GM21515 (cell line): ENCODE measurements around the gene OXT.

Source experiments
- ATAC-seq: cut with Tn5 transposase; IDR thresholded peaks from one replicate; pipeline ENCODE4 v1.9.1; 2021; ENCODE audit not compliant: unreplicated experiment

The OXT gene

DNA sequence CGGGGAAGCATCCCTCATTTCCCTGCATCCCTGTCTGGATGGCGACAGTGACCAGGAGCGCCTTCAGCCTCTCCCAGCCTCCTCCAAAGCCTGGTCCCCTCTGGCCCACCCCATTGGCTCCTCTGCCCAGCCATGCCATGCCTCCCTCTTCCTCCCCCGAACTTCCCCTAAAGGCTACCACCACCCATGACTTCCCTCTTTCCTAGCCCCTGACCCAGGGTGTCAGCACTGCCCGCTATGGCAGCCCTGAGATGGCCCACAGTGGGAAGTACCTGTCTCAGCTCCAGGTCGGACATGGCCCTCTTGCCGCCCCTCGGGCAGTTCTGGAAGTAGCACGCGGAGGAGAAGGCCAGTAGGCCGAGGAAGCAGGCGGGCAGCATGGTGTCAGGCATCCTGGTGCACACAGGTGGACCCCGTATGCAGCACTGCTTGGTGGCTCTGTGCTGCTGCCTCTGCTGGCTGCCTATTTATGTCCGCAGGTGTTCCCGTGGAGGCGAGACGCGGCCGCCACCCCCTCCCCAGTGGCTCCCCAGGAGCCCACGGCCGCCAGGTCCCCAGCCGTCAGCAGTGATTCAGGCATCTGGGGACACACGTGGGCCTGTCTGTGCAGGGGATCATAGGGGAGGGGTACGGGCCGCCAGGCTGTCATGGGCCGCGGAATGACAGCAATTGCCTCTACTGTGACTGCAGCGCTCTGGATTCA lies 13.0 kb downstream of the OXT start, which contains the start of gene AVP:
Gene AVP (minus strand): TSS at position 442 of the 703 bp plus-strand sequence. CDS start 50 bp downstream, at position 392.
- ATAC-seq, result no peak

DNA sequence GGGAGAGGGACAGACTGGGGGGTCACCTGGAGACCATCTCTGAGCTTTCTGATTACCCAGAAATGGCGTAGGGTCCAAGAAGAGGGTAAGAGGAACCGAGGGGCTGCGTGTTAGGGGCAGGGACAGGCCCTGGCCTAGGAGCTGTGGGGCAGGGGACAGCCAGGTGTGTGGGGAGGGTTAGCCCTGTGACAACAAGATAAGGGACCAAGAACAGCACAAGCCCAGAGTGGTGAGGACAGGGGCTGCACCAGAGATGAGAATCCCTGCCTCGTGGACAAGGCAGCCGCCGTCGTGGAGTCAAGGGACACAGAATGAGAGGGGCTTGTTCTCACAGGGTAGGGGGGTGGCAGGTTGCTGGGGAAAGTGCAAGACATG lies 13.6 kb downstream of the OXT start:
- ATAC-seq, result no peak

DNA sequence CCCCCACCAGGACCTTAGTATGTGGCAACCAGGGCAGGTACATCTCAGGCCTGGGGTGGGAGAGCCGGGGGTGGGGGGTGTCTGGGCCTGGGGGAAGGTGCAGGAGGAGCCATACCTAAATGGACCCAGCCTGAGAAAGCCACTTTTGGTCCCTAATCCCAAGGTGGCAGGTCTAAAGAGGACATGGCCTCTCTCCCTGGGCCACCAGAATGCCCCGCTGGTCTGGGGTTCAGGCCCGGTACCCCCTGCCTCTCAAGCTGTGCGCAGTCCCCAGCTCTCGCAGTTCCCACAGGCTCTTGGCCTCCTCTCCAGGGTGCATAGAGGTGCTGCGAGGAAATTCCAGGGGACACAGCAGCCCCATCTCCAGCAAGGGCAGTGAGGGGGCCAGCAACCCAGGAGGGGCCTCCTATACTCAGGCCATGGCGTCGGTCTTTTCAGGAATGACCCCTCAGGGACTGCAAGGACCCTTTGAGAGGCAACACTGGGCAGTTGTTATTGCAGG lies 14.2 kb downstream of the OXT start:
- ATAC-seq, result no peak

DNA sequence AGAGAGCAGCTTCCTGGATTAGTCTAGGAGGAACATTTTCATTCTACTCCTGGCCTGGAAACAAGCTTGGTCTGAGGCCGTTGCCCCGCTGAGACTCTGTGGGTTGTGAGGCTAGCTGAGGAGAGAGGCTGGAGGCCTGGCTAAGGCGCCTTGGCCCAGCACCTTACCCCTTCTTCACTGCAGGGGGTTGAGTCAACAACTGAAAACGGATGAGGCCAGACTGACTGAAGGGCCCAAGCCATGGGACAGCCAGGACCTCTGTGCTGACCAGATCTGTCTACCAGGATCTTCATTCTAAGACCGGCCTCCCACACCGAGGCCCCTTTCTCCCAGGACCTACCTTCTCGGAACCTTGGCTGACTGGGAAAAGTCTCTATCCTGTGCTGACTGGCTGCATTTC lies 16.6 kb downstream of the OXT start:
- no peak for ATAC-seq

DNA sequence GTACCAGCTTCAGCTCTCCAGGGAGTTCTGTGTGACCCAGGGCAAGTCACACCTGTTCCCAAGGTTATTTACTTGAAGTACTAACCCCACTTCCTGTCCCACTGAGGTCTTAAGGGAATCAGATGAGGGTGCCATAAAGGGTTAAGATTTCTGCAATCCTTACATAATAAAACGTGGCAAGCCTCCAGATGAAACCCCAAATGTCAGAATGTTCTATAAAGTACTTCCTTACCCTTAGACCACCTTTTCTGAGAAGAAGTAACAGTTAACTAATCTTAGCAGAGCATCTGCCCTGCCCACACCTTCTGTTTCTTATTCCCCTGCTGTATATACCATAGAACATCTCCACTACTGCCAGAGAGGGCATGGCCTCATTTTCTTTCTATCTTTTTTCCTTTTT lies 19.1 kb downstream of the OXT start:
- no peak for ATAC-seq

DNA sequence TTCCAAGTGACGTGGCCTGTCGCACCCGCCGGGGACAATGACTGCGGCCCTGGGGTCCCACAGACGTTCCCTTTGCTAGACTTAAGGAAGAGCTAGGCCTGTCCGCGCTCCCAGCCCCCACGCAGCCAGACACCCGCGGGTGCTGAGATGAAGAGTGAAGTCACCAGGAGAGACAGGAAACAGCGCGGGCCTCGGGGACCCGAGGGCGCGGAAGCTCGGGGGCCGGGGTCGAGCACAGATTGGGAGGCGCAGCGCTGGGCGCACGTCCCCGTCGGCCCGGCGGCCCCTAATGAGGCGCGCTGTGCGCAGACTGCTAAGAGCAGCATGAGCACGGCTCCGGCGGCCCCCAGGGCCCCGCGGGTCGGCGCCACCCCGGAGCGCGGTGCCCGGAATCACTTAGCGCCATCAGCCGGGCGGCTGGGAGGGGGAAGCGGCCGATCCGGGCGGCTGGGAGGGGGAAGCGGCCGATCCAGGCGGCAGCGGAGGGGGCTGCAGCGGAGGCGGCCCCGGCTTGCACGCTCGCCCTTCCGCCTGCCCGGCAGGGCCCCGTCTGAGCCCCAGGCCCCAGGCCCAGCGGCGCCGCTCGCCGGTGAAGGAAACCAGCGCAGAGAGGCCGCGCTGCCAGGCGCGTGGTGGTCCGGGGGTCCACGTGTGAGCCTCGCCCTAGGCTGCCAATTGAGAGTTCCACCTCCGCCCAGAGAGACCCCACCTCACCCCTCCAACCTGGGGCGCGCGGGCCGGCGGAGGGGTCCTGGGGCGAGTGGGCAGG lies 21.4 kb downstream of the OXT start:
- no peak for ATAC-seq

DNA sequence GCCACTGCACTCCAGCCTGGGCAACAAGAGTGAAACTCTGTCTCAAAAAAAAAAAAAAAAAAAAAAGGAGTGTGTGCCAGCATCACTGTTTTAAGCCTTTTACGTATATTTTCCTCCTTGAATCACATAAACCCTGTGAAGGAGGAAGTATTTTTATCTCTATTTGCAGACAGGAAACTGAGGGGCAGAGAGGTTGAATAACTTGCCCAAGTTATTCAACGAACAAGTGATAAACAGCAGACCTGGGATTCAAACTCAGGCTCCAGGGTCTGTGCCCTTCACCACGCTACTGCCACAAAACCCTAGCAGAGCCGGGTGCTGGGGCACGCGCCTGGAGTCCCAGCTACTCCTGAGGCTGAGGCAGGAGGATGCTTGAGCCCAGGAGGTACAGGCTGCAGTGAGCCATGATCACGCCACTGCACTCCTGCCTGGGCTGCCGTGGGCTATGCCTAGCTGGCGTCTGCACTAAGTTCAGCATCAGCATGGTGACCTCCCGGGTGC lies 22.5 kb downstream of the OXT start:
- no peak for ATAC-seq

DNA sequence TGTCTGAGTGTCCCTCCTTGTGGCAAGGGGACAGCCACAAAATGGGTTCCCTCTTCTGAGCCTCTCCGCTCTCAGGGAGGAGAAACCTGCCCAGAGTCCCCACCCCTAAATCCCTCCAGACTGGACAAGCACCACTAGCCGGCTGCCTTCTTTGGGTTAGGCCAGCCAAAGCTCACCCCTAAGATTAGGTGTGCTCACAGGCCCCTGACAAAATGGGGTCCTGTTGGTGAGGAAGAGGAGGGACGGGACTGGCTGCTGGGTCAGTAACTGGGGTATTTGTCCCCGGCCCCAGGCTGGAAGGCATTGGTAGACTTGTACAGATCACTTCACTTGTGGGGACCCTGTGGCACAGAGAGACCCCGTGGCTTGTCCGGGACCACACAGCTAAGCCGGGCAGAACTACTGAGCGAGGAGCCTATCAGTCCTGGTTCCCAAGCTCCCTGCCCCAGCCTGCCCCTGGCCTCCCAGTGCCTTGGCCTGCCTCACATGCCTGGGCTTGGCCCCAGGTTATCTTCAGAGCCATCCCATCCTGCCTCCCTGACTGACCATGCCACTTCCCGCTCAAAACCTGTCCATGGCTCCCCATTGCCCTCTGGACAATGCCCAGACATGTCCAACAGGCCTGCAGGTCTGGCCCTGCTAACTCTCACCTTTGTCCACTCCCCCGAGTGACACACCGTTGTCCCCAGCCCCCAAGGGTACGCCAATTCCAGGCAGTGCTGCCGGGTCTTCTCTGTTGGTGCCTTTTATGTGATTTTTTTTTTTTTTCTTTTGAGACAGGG lies 23.6 kb downstream of the OXT start:
- no peak for ATAC-seq

DNA sequence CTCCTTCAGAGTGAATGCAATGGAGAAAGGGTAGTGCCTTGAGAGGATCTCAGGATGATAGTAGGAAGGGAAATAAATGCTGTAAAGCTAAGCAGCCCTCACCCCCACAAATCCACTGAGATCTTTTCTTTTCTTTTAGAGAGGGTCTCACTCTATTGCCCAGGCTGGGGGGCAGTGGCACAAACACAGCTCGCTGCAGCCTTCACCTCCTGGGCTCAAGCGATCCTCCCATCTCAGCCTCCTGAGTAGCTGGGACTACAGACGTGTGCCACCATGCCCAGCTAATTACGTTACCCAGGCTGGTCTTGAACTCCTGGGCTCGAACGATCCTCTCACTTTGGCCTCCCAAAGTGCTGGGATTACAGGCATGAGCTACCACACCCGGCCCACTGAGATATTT lies 29.1 kb downstream of the OXT start:
- no peak for ATAC-seq

DNA sequence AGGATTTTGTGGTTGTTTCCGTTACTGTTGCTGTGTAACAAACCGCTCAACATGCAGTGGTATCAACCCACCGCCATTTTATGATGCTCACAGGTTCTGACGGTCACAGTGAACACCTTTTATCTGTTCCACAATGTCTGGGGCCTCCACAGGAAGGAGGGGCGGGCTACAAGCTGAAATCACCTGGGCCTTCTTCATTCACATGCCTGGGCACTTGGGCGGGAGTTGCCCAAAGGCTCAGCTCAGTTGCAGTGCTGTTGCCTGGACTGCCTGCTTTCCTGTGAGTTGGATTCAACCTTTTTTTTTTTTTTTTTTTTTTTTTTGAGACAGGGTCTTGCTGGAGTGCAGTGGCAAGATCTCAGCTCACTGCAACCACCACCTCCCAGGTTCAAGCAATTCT lies 29.8 kb downstream of the OXT start:
- no peak for ATAC-seq

DNA sequence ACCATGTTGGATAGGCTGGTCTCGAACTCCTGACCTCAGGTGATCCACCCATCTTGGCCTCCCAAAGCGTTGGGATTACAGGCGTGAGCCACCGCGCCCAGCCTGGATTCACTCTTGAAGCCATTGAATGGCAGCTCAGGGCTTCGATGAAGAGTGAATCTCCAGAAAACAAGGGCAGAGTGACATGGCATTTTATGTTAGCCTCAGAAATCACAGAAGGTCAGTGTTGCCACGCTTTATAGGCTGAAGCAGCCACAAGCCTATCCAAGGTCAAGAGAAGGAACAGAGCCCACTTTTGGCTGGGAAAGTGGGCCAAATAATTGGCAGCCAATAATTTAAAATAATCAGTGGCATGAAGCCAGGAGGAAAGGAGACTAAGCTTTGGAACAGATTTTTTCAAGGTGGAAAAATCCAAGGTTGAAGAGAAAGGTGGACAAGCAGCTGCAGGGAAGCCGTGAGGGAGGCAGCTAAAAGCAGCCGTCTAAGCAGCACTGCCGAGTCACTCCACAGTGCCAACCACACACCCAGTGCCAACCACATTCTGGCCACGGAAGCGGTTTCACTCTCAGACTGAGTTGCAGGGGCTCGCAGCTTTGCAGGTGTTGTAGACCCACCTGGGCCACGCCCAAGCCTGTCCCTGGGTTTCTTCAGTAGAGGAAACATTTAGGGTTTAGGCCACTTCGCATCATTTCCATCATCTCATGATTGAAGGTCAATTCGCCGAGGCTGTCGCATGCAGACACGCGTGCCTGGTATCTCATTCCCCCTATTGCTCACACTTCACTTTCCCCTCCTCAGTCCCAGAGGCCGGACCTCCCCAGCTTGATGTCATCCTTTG lies 30.5 kb downstream of the OXT start:
- ATAC-seq, result no peak

DNA sequence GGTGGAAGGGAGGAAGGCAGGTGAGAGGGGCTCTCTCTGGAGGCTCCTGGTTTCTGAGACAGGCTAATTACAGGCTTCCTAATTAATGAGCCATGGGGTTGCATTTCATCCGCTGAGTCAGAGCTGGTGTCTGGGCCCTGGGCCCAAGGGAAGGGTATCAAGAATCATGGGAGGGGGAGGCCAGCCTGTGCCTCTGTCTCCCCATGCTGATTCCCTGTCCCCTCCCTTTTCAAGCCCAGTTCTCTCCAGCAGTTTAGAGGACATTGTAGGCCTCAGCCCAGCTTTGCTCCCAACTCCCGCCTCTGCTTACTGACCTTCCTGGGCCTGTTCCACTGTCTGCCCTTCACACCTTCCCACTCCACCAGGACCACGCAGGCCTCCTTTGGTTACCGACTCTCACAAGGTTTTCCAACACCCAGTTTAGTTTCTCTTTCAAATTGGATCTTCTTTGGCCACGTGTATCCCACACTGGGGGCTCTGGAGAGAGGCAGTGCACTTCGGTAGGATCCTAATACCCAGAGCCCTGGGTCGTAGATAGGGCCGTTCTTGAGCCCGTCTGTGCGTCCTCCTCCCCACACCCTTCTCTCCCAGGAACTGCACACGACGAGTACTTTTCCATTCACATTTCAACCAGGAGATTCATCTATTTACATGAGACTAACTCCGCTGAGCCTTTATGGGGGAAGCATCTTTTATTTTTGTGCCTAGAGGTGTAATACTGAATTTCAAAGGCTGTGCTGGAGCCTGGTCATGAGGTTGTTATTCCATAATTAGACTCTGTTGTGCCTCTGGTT lies 31.4 kb downstream of the OXT start:
- no peak for ATAC-seq

DNA sequence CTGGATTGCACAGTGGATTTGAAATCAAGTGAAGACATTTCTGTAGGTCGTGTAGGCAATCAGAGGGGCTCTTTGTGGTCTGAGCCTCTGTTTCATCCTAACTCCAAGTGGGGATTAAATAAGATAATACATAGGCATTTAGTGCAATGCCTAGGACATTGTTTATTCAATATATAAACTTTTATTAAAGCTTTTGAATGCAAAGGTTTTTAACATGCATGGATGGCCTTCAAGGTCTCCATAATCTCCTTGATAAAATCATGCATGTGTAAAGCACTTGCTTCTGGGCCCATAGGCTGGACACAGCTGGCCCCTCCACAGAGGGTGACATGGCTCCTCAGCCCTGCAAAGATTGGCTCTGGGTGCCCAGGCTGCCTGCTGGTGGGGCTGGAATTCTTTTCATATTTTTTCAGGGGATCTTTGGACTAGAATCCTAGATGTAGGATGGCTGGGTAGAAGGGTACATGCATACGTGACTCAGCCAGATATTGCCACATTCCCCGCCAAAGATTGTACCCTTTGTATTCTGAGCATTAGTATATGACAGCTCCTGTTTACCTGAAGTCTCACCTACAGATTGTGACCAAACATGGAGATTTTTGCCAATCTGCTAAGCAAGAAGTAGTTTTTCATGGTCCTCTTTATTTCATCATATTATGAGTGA lies 32.1 kb downstream of the OXT start:
- no peak for ATAC-seq

DNA sequence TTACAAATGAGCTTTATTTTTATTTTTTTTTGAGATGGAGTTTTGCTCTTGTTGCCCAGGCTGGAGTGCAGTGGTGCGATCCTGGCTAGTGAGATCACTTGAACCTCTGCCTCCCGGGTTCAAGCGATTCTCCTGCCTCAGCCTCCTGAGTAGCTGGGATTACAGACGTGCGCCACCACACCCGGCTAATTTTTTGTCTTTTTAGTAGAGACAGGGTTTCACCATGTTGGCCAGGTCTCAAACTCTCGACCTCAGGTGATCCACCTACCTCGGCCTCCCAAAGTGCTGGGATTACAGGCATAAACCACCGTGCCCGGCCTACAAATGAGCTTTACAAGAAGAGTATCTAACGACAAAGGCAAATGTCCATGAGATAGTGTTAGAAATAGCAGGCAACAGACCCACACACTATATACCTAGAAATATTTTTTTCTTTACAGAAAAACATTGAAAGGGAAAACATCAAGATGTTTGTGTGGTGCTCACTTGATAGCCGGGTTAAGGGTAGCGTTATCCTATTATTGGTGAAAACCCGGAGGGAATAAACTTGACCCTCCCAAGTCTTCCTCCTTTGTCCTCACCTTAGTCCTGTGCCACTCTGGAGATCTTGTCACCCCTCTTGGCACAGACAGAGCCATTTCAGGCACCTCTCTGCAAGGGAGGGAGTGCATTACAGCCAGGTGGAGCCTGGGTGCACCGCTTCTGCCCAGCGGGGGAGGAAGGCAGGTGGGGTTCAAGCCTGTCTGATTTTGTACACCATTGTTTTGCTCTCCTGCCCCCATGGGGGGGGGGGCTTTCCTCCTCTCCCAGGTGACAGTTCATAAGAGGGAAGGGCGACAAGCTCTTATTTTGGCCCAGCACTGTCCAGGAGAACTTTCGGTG lies 34.1 kb downstream of the OXT start:
- ATAC-seq, result no peak

DNA sequence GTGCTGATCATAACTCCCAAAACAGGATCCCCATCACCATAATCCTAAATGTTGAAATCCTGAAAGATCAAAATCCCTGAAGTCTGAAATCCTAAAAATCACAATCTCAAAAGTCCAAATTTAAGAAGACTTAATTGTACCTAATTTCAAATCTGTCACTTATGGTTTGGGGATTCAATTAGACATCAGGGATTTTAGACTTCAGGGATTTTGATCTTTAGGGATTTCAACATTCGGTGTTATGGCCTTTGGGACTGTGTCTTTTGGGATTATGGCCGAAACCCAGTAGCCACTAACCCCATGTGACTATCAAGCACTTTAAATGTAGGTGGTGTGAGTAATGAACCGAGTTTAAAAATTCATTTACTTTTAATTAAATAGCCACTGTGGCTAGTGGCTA lies 34.8 kb downstream of the OXT start:
- ATAC-seq, result no peak

DNA sequence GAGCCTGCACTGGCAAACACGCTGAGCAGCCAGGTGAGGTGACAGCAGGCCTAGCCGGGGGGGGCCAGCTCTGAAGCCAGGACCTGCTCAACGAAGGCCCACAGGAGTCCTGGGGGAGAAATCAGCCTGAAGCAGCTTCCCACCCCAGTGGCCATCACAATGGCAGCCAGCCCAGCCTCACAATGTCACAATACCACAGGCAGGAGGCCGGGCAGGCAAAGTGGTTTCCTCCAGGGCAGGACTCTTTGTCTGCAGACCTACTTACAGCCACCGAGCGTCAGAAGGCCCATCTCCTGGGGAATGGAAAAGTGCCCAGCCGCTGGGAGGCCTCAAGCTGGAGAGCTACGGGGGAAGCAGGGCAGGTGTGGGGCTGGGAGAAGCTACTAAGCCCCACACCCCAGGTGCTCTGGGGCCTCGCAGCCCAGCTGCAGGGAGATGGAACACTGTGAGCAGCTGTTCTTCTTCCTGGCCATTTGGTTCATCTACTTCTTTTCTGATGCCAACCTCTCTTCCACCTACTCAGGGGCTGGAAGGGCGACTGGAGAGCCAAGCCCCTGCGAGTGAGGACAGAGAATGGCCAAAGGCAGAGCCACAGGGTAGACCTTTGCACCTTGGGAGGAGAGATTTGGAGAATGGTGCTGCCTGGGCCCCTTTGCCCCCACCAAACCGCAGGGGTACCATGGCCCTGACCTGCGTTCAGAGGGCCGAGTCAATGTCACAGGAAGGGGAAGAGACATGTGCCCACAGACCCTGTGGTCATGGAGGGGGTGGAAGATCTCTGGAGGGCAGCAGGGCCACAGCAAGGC lies 35.4 kb downstream of the OXT start:
- no peak for ATAC-seq

DNA sequence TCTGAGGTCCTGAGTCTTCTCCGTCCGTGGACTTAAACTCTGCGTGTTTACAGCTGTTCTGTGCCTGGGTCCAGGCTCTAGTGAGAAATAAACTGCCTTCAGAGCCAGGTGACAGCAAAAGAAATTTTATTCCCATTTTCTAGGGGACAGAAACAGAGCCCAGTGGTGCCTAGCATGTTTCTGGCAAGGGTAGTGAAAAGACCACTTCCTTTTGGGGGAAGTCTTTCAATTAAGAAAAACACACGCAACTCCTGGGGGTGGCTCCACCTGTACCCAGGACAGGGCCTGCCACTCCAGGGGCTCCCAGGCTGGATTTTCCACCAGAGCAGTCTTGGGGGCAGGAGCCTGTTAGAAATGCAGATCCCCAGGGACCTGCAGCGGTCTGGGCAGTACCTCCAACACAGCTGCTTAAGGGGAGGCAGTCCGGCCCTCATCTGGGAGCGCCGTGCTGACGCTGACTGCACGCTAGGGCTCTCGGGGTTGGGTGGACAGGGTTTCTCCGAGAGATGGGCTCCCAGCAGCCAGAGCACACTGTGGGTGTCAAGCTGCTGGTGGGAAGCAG lies 36.1 kb downstream of the OXT start:
- no peak for ATAC-seq
